ENCODE measurements around the gene OR2V1.
"Not testable (repeated sequence)": the region's sequence is repeated elsewhere in the genome, so short reads cannot be mapped to it uniquely, and the experiment has no call there.

Gene OR2V1, protein sequence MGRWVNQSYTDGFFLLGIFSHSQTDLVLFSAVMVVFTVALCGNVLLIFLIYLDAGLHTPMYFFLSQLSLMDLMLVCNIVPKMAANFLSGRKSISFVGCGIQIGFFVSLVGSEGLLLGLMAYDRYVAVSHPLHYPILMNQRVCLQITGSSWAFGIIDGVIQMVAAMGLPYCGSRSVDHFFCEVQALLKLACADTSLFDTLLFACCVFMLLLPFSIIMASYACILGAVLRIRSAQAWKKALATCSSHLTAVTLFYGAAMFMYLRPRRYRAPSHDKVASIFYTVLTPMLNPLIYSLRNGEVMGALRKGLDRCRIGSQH

DNA sequence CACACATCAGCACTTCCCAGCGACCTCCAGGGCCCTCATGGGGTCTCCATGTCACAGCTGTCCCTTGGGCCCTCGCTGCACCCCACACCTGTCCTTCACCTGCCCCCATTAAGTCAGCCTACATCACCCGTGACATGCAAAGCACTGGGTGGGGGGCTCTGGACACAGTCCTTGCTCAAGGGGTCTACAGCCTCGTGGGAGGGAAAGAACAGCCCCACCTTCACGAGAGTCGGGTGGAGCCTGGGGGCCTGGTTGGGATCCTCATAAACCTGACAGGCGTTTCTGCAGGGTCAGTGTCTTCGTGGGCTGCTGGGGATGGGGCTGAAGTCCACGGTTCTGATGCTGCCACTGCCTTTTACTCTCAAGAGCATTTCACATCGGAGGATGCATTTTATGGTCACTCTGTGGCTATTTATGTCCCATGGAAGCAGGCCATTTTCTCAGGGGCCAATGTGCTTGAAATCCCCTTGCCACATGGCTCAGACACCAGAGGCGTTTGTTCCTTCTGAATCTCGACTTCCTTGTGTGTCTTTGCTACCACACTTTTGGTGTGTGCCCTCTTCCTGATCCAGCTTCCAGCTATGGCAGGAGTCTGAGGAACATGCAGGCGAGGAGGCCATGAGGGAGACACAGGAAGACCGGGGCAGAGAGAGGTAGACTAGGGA is at the start of gene OR2V1:
Gene OR2V1, minus strand, starts transcription at position 338 of the 665 bp plus-strand sequence. CDS start 5,865 bp downstream, outside the sequence.
- DNase-seq: no peak

DNA sequence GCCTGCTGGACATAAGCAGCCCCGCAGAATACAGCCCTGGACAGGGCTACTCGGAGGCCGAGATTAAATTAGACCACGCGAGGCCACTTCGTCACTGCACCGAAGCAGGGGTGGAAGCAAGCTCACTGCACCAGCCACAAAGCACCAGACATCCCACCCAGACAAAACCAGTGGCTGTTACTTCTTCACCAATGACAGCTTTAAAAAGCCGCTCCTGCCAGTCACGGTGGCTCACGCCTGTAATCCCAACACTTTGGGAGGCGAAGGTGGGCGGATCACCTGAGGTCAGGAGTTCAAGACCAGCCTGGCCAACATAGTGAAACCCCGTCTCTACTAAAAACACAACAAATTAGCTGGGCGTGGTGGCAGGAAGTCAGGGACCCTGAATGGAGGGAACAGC is 46.6 kb upstream of the OR2V1 start:
- not testable (repeated sequence) for DNase-seq

DNA sequence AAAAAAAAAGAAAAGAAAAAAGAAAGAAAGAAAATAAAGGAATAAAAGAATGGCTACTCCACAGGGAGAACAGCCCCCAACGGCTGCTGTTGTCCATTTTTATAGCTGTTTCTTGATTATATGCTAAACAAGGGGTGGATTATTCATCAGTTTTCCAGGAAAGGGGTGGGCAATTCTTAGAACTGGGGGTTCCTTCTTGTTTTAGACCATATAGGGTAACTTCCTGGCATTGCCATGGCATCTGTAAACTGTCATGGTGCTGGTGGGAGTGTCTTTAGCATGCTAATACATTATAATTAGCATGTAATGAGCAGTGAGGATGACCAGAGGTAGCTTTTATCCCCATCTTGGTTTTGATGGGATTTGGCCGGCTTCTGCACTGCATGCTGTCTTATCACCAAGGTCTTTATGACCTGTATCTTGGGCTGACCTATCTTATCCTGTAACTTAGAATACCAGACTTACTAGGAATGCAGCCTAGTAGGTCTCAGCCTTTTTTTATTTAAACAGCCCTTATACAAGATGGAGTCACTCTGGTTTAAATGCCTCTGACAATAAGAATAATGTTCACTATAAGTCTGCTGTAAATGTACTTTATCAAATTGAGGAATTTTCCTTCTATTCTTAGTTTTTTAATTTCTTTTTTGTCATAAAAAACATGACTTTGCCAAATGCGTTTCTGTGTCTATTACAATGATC is 45.4 kb upstream of the OR2V1 start:
- no peak for DNase-seq

DNA sequence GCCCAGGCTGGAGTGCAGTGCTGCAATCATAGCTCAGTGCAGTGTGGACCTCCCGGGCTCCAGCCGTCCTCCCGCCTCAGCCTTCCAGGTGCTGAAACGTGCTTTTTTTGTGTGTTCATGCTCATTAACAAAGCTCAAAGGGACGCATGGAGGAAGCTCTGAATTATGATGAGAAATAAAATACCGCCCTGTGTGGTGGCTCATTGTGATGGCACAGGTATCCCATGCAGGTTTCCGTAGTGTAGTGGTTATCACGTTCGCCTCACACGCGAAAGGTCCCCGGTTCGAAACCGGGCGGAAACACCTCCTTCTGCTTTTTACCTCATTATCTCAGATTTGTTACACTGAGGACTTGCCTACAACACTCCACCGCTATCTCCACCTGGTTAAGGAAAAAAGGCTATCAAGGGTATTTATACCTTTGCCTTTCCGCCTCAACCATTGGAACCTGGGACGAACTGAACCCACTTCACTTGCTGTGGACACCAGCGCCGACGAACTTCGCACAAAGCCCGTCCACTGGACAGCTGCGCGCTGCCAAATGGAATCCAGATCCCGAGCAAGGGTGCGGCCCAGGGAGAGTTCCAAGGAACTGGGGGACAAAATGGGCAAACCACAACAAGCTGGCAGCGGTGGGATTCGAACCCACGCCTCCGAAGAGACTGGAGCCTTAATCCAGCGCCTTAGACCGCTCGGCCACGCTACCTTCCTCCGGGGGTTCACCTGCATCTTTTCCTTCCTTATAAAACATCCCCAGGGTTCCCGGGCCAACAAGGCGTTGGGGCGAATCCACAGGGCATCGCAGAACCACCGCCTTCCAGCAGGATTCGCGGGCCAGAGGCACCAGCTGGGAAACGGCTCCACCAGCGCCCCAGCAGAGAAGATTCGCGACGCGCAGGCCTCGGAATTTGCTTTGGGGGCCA is 42.7 kb upstream of the OR2V1 start:
- no peak for DNase-seq

DNA sequence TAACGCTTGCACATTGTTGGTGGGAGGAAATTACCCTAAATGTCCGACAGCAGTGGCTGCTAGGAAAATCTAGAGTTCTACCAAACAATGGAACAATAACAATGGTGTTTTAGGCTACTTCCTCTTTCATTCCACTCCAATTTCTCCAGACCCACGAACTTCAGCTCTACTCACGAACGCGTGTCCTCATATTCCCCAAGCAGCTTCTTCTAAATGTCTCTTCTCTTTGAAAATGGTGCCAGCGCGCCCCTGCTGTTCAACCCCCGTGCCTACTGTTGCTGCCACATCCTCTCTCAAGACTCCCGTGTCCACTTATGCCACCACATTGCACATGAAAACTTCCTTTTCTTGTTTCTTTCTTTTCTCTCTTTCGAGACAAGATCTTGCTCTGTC is 42.1 kb upstream of the OR2V1 start:
- DNase-seq: no peak

DNA sequence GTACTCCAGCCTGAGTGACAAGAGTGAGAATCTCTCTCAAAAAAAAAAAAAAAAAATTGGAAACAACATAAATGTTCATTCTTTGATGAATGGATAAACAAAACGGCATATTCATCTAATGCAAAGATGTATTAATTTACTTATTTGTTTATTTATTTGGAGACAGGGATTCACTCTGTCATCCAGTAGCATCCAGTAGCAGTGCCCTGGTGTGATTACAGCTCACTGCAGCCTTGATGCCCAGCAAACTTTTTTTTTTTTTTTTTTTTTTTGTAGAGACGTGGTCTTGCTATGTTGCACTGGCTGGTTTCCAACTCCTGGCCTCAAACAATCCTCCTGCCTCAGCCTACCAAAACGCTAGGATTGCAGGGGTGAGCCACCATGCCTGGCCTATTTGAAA is 40.8 kb upstream of the OR2V1 start:
- no peak for DNase-seq

DNA sequence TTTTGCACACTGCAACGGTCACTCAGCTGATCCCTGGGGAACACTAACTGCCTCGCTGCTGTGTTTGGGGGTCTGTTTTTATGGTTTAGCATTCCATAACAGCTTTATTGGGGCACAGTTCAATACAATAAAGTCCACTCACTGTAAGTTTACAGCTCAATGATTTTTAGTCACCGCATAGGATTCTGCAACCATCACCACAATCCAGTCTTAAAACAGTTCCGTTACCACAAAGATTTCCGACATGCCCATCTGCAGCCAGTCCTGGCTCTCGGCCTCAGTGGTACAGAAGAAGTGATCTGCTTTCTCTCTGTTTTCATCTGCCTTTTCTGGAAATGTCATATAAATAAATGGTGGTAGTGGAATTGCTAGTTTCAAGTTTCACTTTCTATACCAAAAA is 40.0 kb upstream of the OR2V1 start:
- DNase-seq: no peak

DNA sequence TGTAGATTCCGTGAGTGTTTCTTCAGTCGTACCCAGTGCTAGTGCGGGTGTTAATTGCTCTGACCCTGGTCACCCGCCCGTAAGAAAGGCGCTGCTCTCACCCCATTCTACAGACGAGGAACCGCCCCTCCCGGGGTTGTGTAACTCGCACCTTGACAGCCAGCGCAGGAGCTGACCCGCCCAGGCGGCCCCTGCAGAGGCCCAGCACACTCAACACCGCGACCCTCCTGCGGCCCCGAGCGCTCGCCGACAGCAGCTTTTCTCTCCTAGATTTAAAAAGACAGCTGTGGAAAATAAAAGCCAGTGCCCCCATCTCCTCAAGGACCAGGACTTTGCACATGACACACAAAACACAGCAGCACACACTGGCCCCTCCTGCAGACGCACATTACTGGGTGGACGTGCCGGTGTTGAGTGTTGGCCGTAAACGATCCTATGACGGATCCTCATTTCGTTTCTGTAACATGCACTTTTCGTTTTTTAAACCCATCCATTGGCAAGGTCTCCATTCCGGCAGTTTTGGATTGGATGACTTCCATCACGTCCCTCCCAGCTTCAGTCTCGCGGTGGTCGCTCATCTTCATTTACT is 39.4 kb upstream of the OR2V1 start:
- DNase-seq: no peak

DNA sequence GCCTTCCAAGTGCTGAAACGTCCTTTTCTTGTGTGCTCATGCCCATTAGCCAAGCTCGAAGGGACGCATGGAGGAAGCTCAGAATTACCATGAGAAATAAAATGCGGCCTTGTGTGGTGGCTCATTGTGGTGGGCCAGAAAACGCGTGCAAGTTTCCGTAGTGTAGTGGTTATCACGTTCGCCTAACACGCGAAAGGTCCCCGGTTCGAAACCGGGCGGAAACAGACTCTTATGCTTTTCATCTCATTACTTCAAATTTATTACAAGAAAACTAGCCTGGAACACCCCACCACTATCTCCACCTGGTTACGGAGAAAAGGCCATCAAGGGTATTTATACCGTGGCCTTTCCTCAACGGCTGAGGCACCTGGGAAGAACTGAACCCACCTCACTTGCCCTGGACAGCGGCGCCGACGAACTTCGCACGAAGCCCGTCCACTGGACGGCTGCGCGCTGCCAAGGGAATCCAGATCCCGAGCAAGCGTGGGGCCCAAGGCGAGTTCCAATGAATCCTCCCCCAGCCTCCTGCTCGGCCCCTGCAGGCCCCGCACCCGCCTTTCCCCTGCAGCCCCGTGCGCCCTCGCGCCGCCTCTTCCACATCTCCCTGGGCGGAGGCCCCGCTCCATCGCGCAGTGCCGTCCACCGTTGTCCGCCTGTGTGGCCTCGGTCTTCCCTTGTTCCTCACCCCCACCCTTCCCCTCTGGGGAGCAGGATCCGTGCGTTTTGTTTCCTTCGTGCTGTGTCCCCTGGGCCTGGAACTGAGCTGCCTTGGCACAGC is 38.7 kb upstream of the OR2V1 start:
- DNase-seq: not testable (repeated sequence)

DNA sequence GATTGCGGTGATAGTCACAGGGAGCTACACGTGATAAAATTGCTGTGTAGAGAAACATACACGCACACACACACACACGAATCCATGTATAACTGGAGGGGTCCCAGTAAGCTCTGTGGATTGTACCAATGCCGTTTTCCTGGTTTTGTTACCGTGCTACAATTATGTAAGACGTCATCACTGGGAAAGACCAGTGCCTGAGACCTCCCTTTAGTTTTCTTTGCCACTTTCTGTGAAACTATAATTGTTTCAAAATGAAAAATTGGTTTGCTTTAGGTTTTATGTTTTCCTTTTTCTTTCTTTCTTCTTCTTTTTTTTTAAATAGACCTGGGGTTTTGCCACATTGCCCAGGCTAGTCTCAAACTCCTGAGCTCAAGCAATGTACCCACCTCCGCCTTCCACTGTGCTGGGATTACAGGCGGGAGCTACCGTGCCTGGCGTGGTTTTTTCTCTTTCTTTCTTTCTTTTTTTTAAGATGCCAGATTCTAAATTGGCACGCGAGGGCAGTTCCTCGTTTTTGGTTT is 37.7 kb upstream of the OR2V1 start:
- DNase-seq: no peak

DNA sequence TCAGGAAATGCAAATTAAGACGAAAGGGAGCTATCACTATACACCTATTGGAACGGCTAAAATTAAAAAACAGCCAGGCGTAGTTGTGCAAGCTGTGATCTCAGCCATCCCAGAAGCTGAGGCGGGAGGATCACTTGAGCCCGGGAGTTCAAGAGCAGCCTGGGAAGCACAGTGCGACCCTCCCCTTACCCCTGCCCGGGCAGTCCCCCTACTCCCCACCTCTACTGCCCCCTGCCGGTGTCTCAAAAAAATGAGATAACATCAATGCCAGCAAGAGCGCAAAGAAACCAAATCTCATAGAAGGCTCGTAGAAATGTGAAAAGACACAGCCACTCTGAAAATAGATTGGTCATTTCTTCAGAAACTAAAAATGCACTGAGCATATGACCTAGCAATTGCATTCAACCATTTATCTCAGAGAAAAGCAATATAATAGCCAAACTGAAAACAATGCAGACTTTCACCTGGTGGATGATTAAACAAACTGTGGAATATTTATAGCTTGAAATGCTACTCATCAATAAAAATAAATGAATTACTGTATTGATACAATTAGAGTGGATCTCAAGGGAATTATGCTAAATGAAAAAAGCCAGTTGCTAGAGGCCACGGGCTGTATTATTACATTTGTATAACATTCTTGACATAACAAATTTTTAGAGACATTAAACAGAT is 37.0 kb upstream of the OR2V1 start:
- DNase-seq: no peak

DNA sequence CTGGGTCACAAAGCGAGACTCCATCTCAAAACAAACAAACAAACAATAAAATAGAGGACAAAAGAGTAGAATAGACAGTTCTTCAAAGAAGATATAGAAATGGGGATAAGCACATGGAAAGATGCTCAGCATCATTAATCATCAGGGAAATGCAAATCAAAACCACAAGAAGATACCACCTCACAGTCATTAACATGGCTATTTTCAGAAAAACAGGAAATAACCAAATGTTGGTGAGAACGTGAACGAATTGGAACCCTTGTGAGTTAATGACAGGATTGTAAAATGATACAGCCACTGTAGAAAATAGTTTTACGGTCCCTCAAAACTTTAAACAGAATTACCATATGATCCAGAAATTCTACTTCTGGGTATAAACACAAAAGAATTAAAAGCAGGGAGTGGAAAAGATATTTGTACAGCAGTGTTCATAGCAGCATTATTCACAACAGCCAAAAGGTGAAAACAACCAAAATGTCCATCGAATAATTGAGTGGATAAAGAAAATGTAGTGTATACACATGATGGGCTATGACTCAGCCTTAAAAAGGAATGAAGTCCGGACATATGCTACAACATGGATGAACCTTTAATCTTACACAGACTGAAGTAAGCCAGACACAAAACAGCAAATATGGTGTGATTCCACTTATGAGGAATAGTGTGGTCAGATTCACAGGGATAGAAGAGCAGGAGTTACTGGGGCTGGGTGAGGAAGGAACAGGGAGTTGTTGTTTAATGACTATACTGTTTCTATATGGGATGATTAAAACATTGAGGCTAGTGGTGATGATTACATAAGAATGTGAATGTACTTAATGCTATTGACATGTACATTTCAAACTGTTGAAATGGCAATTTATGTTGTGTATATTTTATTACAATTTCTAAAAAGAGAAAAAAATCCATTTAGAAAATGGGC is 36.1 kb upstream of the OR2V1 start:
- no peak for DNase-seq

DNA sequence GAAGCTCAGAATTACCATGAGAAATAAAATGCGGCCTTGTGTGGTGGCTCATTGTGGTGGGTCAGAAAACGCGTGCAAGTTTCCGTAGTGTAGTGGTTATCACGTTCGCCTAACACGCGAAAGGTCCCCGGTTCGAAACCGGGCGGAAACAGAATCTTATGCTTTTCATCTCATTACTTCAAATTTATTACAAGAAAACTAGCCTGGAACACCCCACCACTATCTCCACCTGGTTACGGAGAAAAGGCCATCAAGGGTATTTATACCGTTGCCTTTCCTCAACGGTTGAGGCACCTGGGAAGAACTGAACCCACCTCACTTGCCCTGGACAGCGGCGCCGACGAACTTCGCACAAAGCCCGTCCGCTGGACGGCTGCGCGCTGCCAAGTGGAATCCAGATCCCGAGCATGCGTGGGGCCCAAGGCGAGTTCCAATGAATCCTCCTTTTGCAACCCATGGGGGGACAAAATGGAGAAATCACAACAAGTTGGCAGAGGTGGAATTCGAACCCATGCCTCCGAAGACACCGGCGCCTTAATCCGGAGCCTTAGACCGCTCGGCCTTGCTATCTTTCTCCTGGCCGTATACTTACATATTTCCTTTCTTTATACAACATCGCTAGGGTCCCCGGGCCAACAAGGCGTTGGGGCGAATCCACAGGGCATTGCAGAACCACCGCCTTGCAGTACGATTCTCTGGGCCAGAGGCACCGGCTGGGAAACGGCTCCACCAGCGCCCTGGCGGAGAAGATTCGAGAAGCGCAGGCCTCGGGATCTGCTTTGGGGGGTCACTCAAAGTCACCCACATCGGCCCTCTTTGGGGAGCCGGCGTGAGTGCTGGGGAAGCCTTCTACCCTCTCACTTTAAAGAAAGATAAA is 33.3 kb upstream of the OR2V1 start:
- DNase-seq: no peak

DNA sequence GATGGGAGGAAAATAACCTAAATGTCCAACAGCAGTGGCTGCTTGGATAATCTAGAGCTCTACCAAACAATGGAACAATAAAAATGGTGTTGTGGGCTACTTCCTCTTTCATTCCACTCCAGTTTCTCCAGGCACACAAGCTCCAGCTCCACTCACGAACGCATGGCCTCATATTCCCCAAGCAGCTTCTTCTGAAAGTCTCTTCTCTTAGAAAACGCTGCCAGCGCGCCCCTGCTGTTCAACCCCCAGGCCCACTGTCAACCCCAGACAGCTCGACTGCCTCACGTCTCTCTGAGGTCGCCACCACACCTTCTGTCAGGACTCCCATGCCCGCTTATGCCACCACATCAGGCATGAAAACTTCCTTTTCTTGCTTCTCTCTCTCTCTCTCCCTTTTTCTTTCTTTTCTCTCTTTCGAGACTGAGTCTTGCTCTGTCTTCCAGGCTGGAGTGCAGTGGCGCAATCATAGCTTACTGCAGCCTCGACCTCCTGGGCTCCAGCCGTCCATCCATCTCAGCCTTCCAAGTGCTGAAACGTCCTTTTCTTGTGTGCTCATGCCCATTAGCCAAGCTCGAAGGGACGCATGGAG is 32.6 kb upstream of the OR2V1 start:
- DNase-seq: no peak

DNA sequence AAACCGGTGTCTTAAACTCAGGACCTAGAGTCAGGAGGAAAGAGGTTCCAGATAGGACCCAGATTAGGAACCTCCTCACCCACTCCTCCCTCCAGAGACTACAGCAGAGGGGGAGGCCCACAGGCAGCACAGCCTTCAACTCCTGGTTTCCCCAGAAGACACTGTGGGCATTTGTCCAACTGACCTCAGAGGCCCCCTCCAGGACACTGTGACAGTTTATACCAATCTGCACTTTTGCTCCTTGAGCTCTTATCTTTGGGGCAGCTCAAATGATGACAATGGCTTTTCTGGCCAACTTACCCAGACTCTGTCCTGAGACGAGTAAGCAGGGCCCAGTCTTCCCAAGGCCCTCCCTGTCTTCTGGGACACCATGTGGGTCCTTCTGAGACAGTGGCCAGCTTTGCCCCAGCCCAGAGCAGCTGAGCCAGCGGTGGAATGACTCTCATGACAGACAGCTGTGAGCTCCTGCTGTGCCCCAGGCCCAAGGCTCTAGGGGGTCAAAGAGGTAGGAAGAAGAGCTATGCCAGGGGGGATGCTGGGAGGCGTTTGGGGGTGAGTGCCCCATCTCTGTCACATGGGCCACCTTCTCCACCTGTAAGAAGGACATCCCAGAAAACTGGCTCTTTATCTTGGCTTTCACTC is 30.7 kb upstream of the OR2V1 start:
- no peak for DNase-seq

DNA sequence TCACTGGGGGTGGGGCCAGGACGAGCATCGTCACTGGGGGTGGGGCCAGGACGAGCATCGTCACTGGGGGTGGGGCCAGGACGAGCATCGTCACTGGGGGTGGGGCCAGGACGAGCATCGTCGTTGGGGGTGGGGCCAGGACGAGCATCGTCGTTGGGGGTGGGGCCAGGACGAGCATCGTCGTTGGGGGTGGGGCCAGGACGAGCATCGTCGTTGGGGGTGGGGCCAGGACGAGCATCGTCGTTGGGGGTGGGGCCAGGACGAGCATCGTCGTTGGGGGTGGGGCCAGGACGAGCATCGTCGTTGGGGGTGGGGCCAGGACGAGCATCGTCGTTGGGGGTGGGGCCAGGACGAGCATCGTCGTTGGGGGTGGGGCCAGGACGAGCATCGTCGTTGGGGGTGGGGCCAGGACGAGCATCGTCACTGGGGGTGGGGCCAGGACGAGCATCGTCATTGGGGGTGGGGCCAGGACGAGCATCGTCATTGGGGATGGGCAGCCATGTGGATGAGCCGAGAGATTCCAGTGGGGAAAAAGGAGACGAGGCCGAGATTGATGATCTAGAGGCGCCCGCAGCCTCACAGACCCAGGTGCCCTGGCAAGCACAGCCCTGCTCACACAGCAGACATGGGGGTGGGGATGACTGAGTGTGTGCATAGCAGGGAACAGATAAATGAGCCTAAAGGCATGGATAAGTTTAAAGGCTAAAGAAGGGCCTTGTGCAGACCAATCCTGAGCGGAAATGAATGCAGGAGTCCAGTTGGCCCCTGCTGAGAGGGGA is 30.0 kb upstream of the OR2V1 start:
- DNase-seq: not testable (repeated sequence)
